Stomach (tissue), 4 donors: ENCODE data around the gene TSPAN12.

Source experiments
- EP300 ChIP-seq: sonication (generic); formaldehyde crosslinking; IDR thresholded peaks from one replicate; pipeline ENCODE4 v1.6.1; 2017; ENCODE audit warnings: antibody characterized with exemption
- POLR2A ChIP-seq, 4 donors: fragments of 450-650 bp; IDR thresholded peaks; one replicate each; pipeline ENCODE4 v1.6.1; 2016; ENCODE audit warnings: antibody characterized with exemption in 4 of 4, control low read depth in 2 of 4, mild to moderate bottlenecking in 1 of 4, moderate library complexity in 1 of 4
- TF ChIP-seq, protein P1 (sequence below), 7 experiments: fragments of 450-650 bp in 4 of 7; fragments of 200-600 bp in 3 of 7; sonication (generic) in 3 of 7; IDR thresholded peaks; one replicate each; pipeline ENCODE4 v1.5.1; 2016 to 2019; ENCODE audit warnings: antibody characterized with exemption in 7 of 7, control low read depth in 2 of 7, mild to moderate bottlenecking in 1 of 7

DNA sequence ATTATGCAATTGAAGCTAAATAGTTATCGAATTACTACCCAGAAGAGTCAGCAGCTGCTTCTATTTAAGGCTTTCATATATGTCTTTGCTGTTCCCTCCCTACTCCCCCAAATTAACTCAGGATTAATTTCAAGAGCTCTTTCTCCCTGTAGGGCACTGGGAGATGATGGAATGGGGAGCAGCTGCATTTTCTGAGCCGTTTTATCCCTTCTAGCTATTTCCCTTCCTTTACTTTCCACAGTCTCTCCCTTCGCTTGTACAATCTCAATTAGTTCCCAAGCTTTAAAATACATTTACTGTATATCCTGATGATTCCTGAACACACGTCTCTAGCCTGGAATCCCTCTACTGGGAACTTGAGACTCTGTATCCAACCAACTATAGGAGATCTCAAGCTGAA, 19.8 kb upstream of the TSPAN12 start:
- no peak for TF ChIP-seq POLR2A (IDR thresholded peaks at IDR 0.05)
- TF ChIP-seq, protein P1, sequence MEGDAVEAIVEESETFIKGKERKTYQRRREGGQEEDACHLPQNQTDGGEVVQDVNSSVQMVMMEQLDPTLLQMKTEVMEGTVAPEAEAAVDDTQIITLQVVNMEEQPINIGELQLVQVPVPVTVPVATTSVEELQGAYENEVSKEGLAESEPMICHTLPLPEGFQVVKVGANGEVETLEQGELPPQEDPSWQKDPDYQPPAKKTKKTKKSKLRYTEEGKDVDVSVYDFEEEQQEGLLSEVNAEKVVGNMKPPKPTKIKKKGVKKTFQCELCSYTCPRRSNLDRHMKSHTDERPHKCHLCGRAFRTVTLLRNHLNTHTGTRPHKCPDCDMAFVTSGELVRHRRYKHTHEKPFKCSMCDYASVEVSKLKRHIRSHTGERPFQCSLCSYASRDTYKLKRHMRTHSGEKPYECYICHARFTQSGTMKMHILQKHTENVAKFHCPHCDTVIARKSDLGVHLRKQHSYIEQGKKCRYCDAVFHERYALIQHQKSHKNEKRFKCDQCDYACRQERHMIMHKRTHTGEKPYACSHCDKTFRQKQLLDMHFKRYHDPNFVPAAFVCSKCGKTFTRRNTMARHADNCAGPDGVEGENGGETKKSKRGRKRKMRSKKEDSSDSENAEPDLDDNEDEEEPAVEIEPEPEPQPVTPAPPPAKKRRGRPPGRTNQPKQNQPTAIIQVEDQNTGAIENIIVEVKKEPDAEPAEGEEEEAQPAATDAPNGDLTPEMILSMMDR (IDR thresholded peaks at IDR 0.05): no peak
- no peak for TF ChIP-seq EP300
